GM21528 (cell line): ENCODE measurements around the gene BNC2.

Experiments used
- ATAC-seq: cut with Tn5 transposase; IDR thresholded peaks from one replicate; pipeline ENCODE4 v1.9.1; 2021; ENCODE audit warnings: mild to moderate bottlenecking, moderate library complexity; ENCODE audit not compliant: unreplicated experiment, low FRiP score

The BNC2 gene

GRCh38 chr9:16718952-16719351 is 151.5 kb downstream of the BNC2 start:
- ATAC-seq: no peak

- ATAC-seq: no peak
Observed at GRCh38 chr9:16718296-16718695, 152.2 kb downstream of the BNC2 start.

- ATAC-seq: no peak
Observed at GRCh38 chr9:16716601-16717000, 153.9 kb downstream of the BNC2 start.

GRCh38 chr9:16715404-16715803 is 155.1 kb downstream of the BNC2 start:
- ATAC-seq: no peak

GRCh38 chr9:16712787-16713186 is 157.7 kb downstream of the BNC2 start:
- ATAC-seq: no peak

DNA sequence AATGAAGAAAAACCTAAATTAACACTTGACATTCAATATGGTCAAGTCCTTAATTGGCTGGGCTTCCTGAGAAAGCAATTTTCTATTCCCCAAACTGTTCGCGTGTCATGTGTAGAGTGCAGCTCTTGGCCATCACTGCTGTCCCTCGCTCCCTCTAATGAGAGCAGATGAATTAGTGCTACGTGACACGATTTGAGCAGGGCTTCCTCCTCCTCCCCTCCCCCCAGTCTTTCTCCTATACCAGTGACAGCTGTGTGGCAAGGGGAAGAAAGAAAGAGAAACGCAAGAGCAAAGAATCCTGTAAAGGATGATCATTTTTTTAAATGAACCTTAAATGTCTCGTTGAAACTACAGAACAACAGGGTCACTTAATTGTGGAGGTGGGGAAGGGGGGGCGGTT is 159.6 kb downstream of the BNC2 start:
- ATAC-seq: no peak

- ATAC-seq: no peak
Observed at GRCh38 chr9:16709924-16710323, 160.5 kb downstream of the BNC2 start.

GRCh38 chr9:16708656-16709435 is 161.6 kb downstream of the BNC2 start:
- no peak for ATAC-seq

DNA sequence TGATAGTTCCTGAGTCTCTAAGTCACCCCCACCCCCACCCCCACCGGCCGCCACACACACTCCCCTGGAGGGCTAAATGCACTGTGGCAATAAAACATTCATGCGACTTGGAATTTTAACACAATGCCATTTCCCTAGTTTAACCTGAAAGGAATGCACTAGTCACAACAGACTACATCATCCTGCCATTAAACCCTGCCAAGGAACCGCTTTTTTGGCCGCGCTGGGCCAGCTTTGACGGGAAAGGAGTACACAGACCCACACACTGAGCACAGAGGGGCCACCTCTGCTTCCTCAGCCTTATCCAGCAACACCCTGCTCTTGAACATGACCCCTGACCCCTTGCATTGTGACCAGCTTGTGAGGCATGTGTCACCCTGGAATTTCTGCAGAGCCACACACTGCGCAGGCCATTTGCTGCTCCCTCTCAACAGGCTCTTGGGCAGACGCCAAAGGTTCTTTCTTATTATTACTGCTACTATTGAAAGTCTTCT is 165.3 kb downstream of the BNC2 start:
- no peak for ATAC-seq

- ATAC-seq: no peak
Observed at GRCh38 chr9:16704116-16705110, 166.1 kb downstream of the BNC2 start.

GRCh38 chr9:16701347-16701746 is 169.1 kb downstream of the BNC2 start:
- ATAC-seq: no peak

DNA sequence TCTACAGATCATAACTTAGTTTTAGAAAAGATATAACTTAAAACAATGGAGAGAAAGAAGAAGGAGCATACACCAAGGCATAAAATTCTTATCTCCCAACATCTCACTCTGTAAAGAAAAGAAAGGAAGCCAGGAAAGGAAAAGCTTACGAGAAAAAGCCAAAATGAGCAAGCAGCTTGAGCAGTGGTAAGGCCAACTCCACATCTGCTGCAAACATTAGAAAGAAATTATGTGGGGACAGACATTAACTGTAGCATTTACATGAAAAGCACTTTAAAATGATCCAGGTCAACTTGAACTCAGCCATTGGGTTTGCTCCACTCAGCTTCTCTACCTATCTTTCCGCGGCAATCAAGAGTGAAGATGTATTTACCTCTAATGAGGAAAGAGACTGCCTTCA is 176.9 kb downstream of the BNC2 start:
- ATAC-seq: no peak

GRCh38 chr9:16690628-16691027 is 179.8 kb downstream of the BNC2 start:
- ATAC-seq: no peak

DNA sequence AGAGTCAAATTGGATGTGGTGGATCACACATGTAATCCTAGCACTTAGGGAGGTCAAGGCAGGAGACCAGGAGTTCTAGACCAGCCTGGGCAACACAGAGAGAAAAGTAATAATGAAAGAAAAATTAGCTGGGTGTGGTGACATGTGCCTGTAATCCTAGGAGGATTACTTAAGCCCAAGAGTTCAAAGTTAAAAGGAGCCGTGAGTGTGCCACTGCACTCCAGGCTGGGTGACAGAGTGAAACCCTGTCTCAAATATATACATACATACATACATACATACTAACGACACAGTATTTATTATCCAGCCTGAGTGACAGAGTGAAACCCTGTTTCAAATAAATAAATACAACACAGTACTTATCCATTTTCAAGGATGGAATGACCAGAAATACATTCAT is 180.3 kb downstream of the BNC2 start:
- ATAC-seq: no peak

DNA sequence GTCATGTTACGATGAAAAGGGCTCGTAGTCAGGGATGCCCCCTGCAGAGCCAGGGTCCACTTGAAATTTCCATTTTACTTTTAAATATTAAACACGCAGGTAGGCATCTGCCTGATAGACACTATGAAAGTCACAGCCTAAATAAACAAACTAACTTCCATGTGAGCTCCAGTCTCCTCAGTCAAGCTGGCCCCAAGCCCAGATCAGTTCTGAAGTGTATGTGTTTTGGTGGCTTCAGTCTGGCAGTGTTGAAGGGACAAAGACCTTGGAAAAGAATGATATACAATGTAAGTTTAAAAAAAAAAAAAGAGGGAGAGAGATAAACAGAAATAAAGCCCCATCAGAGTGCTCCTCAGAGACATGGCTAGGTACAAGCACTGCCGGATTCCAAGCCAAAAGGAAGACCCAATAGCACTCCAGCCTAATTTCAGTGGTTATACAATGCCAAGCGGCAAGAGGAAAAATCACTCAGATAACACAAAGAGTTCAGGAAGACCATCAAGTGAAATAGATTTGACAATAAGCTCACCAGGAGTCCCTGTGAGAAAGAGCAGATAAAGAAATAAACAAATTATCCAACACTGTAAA is 181.0 kb downstream of the BNC2 start:
- ATAC-seq: no peak

DNA sequence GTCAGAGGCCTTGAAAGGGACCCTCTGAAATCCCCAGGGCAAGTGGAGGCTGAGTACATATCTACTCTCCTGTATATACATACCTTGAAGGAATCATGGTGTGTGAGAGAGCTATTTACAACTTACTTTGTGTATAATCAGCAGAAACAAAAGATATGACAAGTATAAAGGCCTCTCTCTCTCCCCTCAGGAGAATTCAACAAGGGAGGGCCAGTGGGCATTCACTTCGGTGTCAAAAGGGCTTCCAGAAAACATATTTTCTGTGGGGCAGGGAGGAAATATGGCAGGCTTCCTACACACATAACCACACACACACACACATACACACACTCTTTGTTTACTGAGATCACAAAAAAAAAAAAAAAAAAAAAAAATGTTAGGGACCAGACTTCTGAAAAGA is 181.7 kb downstream of the BNC2 start:
- no peak for ATAC-seq

- no peak for ATAC-seq
Observed at GRCh38 chr9:16687678-16688369, 182.6 kb downstream of the BNC2 start.

GRCh38 chr9:16683326-16683725 is 187.1 kb downstream of the BNC2 start:
- no peak for ATAC-seq

DNA sequence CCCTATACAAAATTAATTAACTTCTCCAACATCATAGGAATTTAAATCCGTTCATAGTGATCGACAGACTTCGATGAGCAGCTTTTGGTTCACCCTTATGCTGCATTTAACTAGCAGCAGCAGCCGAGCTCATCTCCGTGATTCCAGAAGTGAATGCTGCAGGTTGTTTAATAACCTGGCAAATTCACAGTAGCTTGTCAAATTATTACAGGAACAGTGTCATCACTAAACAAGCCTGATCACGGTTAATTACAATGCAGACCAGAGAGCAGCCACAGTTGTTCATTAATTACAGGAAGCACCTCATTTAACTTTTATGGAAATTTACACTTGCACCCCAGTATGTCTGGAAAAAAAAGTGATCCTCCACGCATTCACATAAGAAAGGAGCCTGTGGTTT is 188.2 kb downstream of the BNC2 start:
- no peak for ATAC-seq

GRCh38 chr9:16681652-16681987 is 188.8 kb downstream of the BNC2 start:
- no peak for ATAC-seq
